ENCODE data around the gene NAV3.

Gene NAV3

GRCh38 chr12:78209846-78210505, 379.3 kb downstream of the NAV3 start:
- Histone ChIP-seq H3K4me3 (ENCODE audit: low read length) (no peak overlapping the region), H3K9me2 (replicated peaks; ENCODE audit: control insufficient read depth, low read length) (no peaks in the 10 kb centered on the region), H3F3A (ENCODE audit: control insufficient read depth, insufficient read depth) (no peaks in the 10 kb centered on the region), H3K79me2 (ENCODE audit: control insufficient read depth, low read length) (no peaks in the 10 kb centered on the region), H3K27ac (ENCODE audit: low read depth, low read length) (no peak overlapping the region), H3K9me3 (ENCODE audit: control insufficient read depth, insufficient read depth, low read length) (no peaks in the 10 kb centered on the region), H3K4me2 (ENCODE audit: low read length) (no peak overlapping the region), H4K20me1 (ENCODE audit: control insufficient read depth, insufficient read depth, low read depth, low read length) (no peaks in the 10 kb centered on the region), H3K4me1 (ENCODE audit: control insufficient read depth, low read length) (no peaks in the 10 kb centered on the region), H3K27me3 (ENCODE audit: control insufficient read depth, low read length) (no peaks in the 10 kb centered on the region), H3K36me3 (ENCODE audit: control insufficient read depth, low read length) (no peaks in the 10 kb centered on the region)
- no peak for TF ChIP-seq CTCF (IDR thresholded peaks at IDR 0.05; ENCODE audit: low read depth, low read length, poor library complexity, severe bottlenecking)
- no peak for TF ChIP-seq EZH2phosphoT487 (IDR thresholded peaks at IDR 0.05; ENCODE audit: borderline replicate concordance, low read length)

GRCh38 chr12:78210506-78210860, 379.8 kb downstream of the NAV3 start:
- Histone ChIP-seq H3K4me1 (ENCODE audit: control insufficient read depth, low read length) (no peaks in the 10 kb centered on the region), H3K27me3 (ENCODE audit: control insufficient read depth, low read length) (no peaks in the 10 kb centered on the region), H3K36me3 (ENCODE audit: control insufficient read depth, low read length) (no peaks in the 10 kb centered on the region), H3K4me2 (ENCODE audit: low read length) (no peak overlapping the region), H3K4me3 (ENCODE audit: low read length) (no peak overlapping the region), H3K79me2 (ENCODE audit: control insufficient read depth, low read length) (no peaks in the 10 kb centered on the region), H3F3A (ENCODE audit: control insufficient read depth, insufficient read depth) (no peaks in the 10 kb centered on the region), H4K20me1 (ENCODE audit: control insufficient read depth, insufficient read depth, low read depth, low read length) (no peaks in the 10 kb centered on the region), H3K9me3 (ENCODE audit: control insufficient read depth, insufficient read depth, low read length) (no peaks in the 10 kb centered on the region), H3K9me2 (replicated peaks; ENCODE audit: control insufficient read depth, low read length) (no peaks in the 10 kb centered on the region), H3K27ac (ENCODE audit: low read depth, low read length) (no peak overlapping the region)
- TF ChIP-seq CTCF (IDR thresholded peaks at IDR 0.05; ENCODE audit: low read depth, low read length, poor library complexity, severe bottlenecking) (no peak), EZH2phosphoT487 (IDR thresholded peaks at IDR 0.05; ENCODE audit: borderline replicate concordance, low read length) (no peak)

GRCh38 chr12:78210894-78211302, 380.2 kb downstream of the NAV3 start:
- no peak overlapping the region for H3K4me3 ChIP-seq (ENCODE audit: low read length)
- H3K79me2 ChIP-seq (ENCODE audit: control insufficient read depth, low read length), result no peaks in the 10 kb centered on the region
- no peaks in the 10 kb centered on the region for H3K9me2 ChIP-seq (replicated peaks; ENCODE audit: control insufficient read depth, low read length)
- TF ChIP-seq CTCF (IDR thresholded peaks at IDR 0.05; ENCODE audit: low read depth, low read length, poor library complexity, severe bottlenecking), result no peak
- TF ChIP-seq EZH2phosphoT487 (IDR thresholded peaks at IDR 0.05; ENCODE audit: borderline replicate concordance, low read length), result no peak
- no peaks in the 10 kb centered on the region for H3K36me3 ChIP-seq (ENCODE audit: control insufficient read depth, low read length)
- no peak overlapping the region for H3K4me2 ChIP-seq (ENCODE audit: low read length)
- H3K27me3 ChIP-seq (ENCODE audit: control insufficient read depth, low read length), result no peaks in the 10 kb centered on the region
- H3K27ac ChIP-seq (ENCODE audit: low read depth, low read length), result no peak overlapping the region
- H3F3A ChIP-seq (ENCODE audit: control insufficient read depth, insufficient read depth), result no peaks in the 10 kb centered on the region
- no peaks in the 10 kb centered on the region for H3K9me3 ChIP-seq (ENCODE audit: control insufficient read depth, insufficient read depth, low read length)
- no peaks in the 10 kb centered on the region for H4K20me1 ChIP-seq (ENCODE audit: control insufficient read depth, insufficient read depth, low read depth, low read length)
- H3K4me1 ChIP-seq (ENCODE audit: control insufficient read depth, low read length), result no peaks in the 10 kb centered on the region
